HepG2 (cell line): ENCODE measurements around the gene ADSS1. TPM values are rescaled to one million over a fixed set of nuclear protein-coding genes. Genes with fewer than 3 reads are reported as not detected.

ENCODE experiments used
- CBFB ChIP-seq: sonication (generic); formaldehyde crosslinking; IDR thresholded peaks from 2 replicates; pipeline ENCODE4 v1.4.0; 2020; ENCODE audit warnings: missing genetic modification reagents
- CCAR2 ChIP-seq: fragments of 200-400 bp; formaldehyde crosslinking; optimal IDR thresholded peaks from 2 replicates; pipeline ENCODE3; 2018; ENCODE audit warnings: low read depth, mild to moderate bottlenecking, low read length, moderate library complexity
- ELF4 ChIP-seq: sonication (generic); formaldehyde crosslinking; IDR thresholded peaks from 2 replicates; pipeline ENCODE4 v1.5.0; 2020; ENCODE audit warnings: missing genetic modification reagents, mild to moderate bottlenecking, moderate library complexity, borderline replicate concordance
- NFKB2 ChIP-seq: sonication (generic); formaldehyde crosslinking; IDR thresholded peaks from 2 replicates; pipeline ENCODE4 v1.4.0; 2020; ENCODE audit warnings: missing genetic modification reagents, borderline replicate concordance
- RXRB ChIP-seq: IDR thresholded peaks from 2 replicates; pipeline ENCODE4 v1.6.1; 2016; ENCODE audit warnings: borderline replicate concordance, missing genetic modification reagents, missing compliant biosample characterization
- SCMH1 ChIP-seq: sonication (generic); formaldehyde crosslinking; IDR thresholded peaks from 2 replicates; pipeline ENCODE4 v1.9.0; 2021; ENCODE audit warnings: missing genetic modification reagents, mild to moderate bottlenecking, borderline replicate concordance
- ZNF124 ChIP-seq: sonication (generic); formaldehyde crosslinking; IDR thresholded peaks from 2 replicates; pipeline ENCODE4 v1.4.0; 2020; ENCODE audit warnings: missing genetic modification reagents
- ZNF263 ChIP-seq: sonication (generic); formaldehyde crosslinking; IDR thresholded peaks from 2 replicates; pipeline ENCODE4 v1.4.0; 2020; ENCODE audit warnings: missing genetic modification reagents
- ZNF329 ChIP-seq: sonication (generic); formaldehyde crosslinking; IDR thresholded peaks from 2 replicates; pipeline ENCODE4 v1.9.0; 2021; ENCODE audit warnings: low read depth, mild to moderate bottlenecking, missing genetic modification reagents
- ZNF501 ChIP-seq: sonication (generic); formaldehyde crosslinking; IDR thresholded peaks from 2 replicates; pipeline ENCODE4 v1.5.1; 2020; ENCODE audit warnings: mild to moderate bottlenecking, moderate library complexity, missing genetic modification reagents
- ZNF678 ChIP-seq: sonication (generic); formaldehyde crosslinking; IDR thresholded peaks from 2 replicates; pipeline ENCODE4 v1.4.0; 2020; ENCODE audit warnings: mild to moderate bottlenecking, missing genetic modification reagents
- ZNF782 ChIP-seq: sonication (generic); formaldehyde crosslinking; IDR thresholded peaks from 2 replicates; pipeline ENCODE4 v1.4.0; 2020; ENCODE audit warnings: missing genetic modification reagents, mild to moderate bottlenecking, borderline replicate concordance
- ZSCAN20 ChIP-seq: sonication (generic); formaldehyde crosslinking; IDR thresholded peaks from 2 replicates; pipeline ENCODE4 v1.4.0; 2020; ENCODE audit warnings: missing genetic modification reagents, mild to moderate bottlenecking, borderline replicate concordance
- polyA plus RNA-seq, 8 experiments: library from polyadenylated mRNA; depleted of rRNA in 3 of 8; stranded (reverse) in 7 of 8; unstranded in 1 of 8; fragments of >200 nt; fragmentation: Illumina TruSeq in 4 of 8; extraction: Trizol in 4 of 8; gene quantifications; 2 replicates each; pipeline versions ENCODE4 v1.2.1 to v1.2.3, GENCODE V29; 2011 to 2016; ENCODE audit warnings: low read depth in 4 of 8, missing spikeins in 1 of 8, mixed read lengths in 1 of 8; ENCODE audit not compliant: insufficient read depth in 1 of 8
- total RNA-seq, 5 experiments: library from RNA; depleted of rRNA; stranded (reverse); fragments of >200 nt; fragmentation: Illumina TruSeq; extraction: Trizol; gene quantifications; 2 replicates each; pipeline ENCODE4 v1.2.3, GENCODE V29; 2016; ENCODE audit warnings: low read depth in 1 of 5
- TF ChIP-seq, protein P1 (sequence below): sonication (generic); formaldehyde crosslinking; IDR thresholded peaks from 2 replicates; pipeline ENCODE4 v1.4.0; 2020; ENCODE audit warnings: missing genetic modification reagents, borderline replicate concordance
- TF ChIP-seq, protein P2 (sequence below): conservative IDR thresholded peaks from 2 replicates; pipeline ENCODE4 v1.6.1; 2018; ENCODE audit warnings: missing genetic modification reagents
- TF ChIP-seq, protein P3 (sequence below): sonication (generic); formaldehyde crosslinking; IDR thresholded peaks from 2 replicates; pipeline ENCODE4 v1.5.0; 2020; ENCODE audit warnings: mild to moderate bottlenecking, missing genetic modification reagents
- TF ChIP-seq, protein P4 (sequence below): sonication (generic); formaldehyde crosslinking; IDR thresholded peaks from 2 replicates; pipeline ENCODE4 v1.4.0; 2020; ENCODE audit warnings: missing genetic modification reagents
- TF ChIP-seq, protein P5 (sequence below): sonication (generic); formaldehyde crosslinking; IDR thresholded peaks from 2 replicates; pipeline ENCODE4 v1.4.0; 2020; ENCODE audit warnings: mild to moderate bottlenecking, missing genetic modification reagents

ADSS1 gene
- total and polyA plus RNA-seq, 2 of the 13 experiments (the other 11 are each of a cell fraction or from before 2014, with no cell fraction given): 1.0 to 36.7 TPM

DNA sequence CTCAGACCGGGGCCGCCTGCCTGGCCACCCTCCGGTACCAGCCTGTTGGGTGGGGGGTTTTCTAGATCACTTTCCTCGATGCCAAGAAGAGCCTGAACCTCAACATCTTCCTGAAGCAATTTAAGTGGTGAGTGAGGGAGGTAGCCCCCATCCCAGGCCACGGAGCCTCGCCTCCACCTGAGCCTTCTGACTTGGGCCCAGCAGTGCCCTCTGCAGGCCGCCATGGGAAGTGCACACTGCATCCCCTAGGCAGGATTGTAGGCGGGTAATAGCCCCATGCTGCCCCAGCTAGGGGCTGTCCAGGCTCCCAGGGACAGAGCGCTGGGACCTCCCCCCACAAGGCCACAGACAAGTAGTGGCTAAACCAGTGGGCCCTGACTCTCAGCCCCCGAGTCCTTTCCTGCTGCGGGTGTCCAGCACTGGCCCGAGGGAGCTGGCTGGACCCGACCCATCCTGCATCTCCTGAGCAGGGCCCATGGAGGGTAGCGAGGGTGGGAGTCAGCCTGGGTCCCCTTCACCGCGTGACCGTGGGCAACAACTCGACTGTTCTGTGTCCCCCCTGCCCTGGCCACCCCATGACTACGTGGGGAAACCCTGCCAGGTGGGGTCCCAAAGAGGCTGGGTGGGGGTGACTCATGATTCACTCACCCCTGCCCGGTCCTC lies 15.3 kb upstream of the ADSS1 start (continued):
- TF ChIP-seq, protein P1, sequence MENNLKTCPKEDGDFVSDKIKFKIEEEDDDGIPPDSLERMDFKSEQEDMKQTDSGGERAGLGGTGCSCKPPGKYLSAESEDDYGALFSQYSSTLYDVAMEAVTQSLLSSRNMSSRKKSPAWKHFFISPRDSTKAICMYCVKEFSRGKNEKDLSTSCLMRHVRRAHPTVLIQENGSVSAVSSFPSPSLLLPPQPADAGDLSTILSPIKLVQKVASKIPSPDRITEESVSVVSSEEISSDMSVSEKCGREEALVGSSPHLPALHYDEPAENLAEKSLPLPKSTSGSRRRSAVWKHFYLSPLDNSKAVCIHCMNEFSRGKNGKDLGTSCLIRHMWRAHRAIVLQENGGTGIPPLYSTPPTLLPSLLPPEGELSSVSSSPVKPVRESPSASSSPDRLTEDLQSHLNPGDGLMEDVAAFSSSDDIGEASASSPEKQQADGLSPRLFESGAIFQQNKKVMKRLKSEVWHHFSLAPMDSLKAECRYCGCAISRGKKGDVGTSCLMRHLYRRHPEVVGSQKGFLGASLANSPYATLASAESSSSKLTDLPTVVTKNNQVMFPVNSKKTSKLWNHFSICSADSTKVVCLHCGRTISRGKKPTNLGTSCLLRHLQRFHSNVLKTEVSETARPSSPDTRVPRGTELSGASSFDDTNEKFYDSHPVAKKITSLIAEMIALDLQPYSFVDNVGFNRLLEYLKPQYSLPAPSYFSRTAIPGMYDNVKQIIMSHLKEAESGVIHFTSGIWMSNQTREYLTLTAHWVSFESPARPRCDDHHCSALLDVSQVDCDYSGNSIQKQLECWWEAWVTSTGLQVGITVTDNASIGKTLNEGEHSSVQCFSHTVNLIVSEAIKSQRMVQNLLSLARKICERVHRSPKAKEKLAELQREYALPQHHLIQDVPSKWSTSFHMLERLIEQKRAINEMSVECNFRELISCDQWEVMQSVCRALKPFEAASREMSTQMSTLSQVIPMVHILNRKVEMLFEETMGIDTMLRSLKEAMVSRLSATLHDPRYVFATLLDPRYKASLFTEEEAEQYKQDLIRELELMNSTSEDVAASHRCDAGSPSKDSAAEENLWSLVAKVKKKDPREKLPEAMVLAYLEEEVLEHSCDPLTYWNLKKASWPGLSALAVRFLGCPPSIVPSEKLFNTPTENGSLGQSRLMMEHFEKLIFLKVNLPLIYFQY (CRISPR knock-in tag): no peak
- TF ChIP-seq ZNF501 (0 out of 2 replicates have a peak, but pooled peaks have one; percentile 17), ZSCAN20 (CRISPR knock-in tag) (no peak), ZNF782 (CRISPR knock-in tag) (no peak), CCAR2 (no peak), ZNF124 (CRISPR knock-in tag) (no peak), NFKB2 (CRISPR knock-in tag) (no peak), SCMH1 (CRISPR knock-in tag) (no peak), RXRB (peak; percentile 50; the same call in 1 of the 2 replicates), CBFB (CRISPR knock-in tag) (no peak), ELF4 (CRISPR knock-in tag) (no peak), ZNF263 (CRISPR knock-in tag) (no peak), ZNF678 (CRISPR knock-in tag) (no peak), ZNF329 (CRISPR knock-in tag) (no peak)
- TF ChIP-seq, protein P2, sequence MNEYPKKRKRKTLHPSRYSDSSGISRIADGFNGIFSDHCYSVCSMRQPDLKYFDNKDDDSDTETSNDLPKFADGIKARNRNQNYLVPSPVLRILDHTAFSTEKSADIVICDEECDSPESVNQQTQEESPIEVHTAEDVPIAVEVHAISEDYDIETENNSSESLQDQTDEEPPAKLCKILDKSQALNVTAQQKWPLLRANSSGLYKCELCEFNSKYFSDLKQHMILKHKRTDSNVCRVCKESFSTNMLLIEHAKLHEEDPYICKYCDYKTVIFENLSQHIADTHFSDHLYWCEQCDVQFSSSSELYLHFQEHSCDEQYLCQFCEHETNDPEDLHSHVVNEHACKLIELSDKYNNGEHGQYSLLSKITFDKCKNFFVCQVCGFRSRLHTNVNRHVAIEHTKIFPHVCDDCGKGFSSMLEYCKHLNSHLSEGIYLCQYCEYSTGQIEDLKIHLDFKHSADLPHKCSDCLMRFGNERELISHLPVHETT (CRISPR knock-in tag): no peak
- TF ChIP-seq, protein P3, sequence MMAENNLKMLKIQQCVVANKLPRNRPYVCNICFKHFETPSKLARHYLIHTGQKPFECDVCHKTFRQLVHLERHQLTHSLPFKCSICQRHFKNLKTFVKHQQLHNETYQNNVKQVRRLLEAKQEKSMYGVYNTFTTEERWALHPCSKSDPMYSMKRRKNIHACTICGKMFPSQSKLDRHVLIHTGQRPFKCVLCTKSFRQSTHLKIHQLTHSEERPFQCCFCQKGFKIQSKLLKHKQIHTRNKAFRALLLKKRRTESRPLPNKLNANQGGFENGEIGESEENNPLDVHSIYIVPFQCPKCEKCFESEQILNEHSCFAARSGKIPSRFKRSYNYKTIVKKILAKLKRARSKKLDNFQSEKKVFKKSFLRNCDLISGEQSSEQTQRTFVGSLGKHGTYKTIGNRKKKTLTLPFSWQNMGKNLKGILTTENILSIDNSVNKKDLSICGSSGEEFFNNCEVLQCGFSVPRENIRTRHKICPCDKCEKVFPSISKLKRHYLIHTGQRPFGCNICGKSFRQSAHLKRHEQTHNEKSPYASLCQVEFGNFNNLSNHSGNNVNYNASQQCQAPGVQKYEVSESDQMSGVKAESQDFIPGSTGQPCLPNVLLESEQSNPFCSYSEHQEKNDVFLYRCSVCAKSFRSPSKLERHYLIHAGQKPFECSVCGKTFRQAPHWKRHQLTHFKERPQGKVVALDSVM (CRISPR knock-in tag): no peak
- TF ChIP-seq, protein P4, sequence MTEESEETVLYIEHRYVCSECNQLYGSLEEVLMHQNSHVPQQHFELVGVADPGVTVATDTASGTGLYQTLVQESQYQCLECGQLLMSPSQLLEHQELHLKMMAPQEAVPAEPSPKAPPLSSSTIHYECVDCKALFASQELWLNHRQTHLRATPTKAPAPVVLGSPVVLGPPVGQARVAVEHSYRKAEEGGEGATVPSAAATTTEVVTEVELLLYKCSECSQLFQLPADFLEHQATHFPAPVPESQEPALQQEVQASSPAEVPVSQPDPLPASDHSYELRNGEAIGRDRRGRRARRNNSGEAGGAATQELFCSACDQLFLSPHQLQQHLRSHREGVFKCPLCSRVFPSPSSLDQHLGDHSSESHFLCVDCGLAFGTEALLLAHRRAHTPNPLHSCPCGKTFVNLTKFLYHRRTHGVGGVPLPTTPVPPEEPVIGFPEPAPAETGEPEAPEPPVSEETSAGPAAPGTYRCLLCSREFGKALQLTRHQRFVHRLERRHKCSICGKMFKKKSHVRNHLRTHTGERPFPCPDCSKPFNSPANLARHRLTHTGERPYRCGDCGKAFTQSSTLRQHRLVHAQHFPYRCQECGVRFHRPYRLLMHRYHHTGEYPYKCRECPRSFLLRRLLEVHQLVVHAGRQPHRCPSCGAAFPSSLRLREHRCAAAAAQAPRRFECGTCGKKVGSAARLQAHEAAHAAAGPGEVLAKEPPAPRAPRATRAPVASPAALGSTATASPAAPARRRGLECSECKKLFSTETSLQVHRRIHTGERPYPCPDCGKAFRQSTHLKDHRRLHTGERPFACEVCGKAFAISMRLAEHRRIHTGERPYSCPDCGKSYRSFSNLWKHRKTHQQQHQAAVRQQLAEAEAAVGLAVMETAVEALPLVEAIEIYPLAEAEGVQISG: no peak
- TF ChIP-seq, protein P5, sequence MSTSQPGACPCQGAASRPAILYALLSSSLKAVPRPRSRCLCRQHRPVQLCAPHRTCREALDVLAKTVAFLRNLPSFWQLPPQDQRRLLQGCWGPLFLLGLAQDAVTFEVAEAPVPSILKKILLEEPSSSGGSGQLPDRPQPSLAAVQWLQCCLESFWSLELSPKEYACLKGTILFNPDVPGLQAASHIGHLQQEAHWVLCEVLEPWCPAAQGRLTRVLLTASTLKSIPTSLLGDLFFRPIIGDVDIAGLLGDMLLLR (CRISPR knock-in tag): no peak
